Measurements from ENCODE around the gene ETFB.
"Not testable (repeated sequence)": the region's sequence is repeated elsewhere in the genome, so short reads cannot be mapped to it uniquely, and the experiment has no call there.

Gene ETFB

GRCh38 chr19:51365965-51366388 lies at the start of gene ETFB:
Gene ETFB, minus strand, starts transcription at chr19:51366388. Its CDS starts 62 bp downstream, at chr19:51366326.
- DNase-seq = no peak

DNA sequence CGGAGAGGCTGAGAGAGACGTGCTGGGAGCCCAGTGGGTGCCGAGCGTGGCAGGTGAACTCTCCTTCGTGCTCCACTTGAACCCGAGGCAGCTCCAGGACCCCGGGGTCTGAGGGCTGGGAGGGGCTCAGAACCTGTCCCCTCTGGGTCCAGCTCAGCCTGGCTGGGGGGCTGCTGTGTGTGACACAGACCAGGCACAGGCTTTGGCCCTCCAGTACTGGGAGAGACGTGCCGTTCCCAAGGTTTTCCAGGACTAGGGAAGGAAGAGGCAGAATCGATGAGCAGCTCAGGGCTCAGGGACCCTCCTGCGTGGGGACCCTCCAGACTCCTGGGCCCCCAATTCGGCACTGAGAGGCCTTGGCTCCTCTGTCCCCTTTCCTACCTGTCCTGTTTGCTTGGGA lies 49.0 kb upstream of the ETFB start:
- no peak for DNase-seq

GRCh38 chr19:51410950-51411748 lies 45.0 kb upstream of the ETFB start:
- DNase-seq = no peak

- DNase-seq = peak; percentile 64
Observed at GRCh38 chr19:51407511-51408131, 41.4 kb upstream of the ETFB start.

- DNase-seq = no peak
Observed at GRCh38 chr19:51402117-51402516, 35.9 kb upstream of the ETFB start.

GRCh38 chr19:51399936-51400335 lies 33.7 kb upstream of the ETFB start:
- DNase-seq = not testable (repeated sequence)

GRCh38 chr19:51399231-51399630 lies 33.0 kb upstream of the ETFB start:
- no peak for DNase-seq

GRCh38 chr19:51398096-51398704 lies 32.0 kb upstream of the ETFB start:
- DNase-seq = peak; percentile 37

DNA sequence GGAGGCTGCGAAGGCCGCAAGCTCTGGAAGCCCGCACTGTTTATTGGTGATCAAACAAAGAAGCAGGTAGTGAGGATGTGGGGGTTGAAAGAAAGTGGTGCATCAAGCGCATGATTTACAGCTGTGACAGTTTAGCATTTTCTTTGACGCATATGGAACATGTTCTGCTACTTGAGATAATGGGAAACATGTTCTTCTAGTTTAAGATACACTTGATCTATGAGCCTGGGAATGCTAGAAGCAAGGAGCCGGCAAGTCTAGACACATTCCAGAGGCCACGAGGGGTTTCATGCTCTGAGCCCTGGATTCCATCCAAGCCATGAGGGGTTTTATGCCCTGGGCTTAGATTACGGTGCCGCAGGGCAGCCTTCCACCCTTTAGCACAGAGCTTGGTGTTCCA lies 31.3 kb upstream of the ETFB start:
- peak; percentile 24 for DNase-seq

DNA sequence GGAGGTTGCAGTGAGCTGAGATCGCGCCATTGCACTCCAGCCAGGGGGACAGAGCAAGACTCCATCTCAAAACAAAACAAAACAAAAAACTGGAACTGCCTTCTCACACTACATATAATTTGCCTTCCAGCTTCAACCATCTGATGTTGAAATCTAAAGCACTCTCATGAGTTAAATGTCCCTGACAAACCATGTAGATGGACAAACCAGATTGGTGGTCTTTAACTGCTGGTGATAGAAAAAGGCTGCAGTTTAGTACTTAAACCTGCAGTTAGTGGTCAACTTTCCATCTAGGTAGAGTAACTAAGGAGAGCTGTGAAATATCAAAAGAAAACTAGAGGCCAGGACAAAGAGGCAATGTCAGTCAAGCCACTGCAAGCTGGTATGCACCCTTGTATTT lies 30.0 kb upstream of the ETFB start:
- no peak for DNase-seq

- DNase-seq = peak; percentile 98
Observed at GRCh38 chr19:51394050-51394836, 28.1 kb upstream of the ETFB start.

DNA sequence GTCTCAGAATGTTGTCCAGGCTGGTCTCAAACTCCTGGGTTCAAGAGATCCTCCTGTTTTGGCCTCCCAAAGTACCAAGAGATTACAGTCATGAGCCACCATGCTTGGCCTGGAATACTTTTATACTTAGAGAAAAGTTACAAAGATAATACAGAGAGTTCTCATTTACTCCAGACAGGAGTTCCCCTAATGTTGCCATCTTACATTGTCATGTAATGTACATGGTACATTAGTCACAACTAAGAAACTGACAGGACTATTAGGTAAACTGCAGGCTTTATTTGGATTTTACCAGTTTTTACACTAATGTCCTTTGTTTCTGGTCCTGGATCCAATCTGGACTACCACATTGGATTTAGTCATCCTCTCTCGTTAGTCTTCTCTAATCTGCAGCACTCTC lies 26.5 kb upstream of the ETFB start:
- DNase-seq = no peak

DNA sequence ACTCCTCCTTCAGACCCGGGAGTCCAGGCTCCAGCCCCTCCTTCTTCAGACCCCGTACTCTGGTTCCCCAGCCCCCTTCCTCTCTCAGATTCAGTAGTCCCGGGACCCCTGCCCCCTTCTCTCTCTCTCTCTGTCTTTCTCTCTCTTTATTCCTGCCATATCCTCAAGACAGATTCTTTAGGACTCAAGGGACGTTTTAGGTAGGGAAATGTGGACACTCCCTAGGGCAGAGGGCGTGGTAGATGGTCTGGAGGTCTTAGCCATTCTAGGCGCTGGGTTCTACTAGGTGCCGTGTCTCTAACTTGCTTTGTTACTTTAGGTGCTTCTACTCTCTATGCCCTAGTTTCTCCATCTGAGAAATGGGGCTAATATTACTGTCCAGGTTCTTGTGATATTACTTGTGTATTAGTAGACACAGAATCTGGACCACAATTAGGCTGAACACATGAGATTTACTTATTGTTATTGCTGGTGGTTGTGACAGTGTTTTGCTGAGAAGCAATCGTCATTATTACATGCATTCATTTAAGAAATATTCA lies 25.0 kb upstream of the ETFB start:
- DNase-seq = no peak

DNA sequence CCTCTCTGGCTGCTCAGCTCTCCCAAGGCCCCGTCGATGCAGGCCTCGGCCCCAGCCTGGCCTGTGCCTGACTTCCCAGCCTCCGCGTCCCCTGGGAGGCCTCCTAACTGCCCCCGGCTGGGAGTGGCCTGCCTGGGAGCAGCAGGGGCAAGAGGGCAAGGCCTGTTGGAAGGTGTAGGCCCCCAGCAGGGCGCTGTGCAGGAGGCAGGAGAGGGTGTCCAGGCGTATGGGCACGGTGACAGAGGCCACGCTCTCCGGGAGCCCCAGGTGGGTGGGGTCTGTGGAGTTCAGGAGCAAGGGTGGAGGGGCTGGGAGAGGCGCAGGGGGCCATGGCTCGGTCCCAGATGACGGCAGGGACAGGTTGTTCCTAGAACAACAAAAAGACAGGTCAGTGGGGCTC lies 23.0 kb upstream of the ETFB start:
- DNase-seq = no peak

GRCh38 chr19:51387924-51388389 lies 21.8 kb upstream of the ETFB start, which contains the start of gene LIM2:
Gene LIM2, minus strand, starts transcription at chr19:51387974. Its CDS starts 531 bp downstream, at chr19:51387443.
- DNase-seq = no peak

DNA sequence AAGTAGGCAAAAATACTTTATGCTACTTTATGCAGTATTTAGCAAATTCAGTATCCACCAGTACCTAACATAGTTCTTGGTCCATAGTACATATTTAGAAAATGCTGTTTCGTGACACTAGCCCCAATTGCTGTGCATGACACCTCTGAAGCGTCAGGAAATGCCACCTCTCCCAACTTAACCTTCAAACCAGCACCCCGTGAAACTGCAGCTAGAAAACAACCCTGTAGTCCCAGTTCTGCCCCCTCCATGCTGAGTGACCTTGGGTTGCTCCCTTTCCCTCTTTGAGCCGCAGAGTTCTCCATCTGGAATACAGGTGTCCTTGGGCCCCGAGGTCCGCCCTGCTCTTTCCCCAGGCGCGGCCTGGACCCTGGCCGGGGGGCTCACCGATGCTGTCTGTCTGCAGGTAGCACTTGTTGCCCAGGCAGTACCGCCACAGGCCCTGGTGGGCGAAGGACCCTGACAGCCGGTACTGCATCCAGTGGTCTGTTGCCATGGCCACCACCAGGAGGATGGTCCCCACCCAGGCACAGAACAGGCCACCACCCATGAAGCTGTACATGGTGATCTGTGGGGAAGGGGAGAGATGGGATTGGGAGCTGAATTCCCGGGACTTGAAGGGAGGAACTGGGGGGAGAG lies 20.8 kb upstream of the ETFB start:
- no peak for DNase-seq

DNA sequence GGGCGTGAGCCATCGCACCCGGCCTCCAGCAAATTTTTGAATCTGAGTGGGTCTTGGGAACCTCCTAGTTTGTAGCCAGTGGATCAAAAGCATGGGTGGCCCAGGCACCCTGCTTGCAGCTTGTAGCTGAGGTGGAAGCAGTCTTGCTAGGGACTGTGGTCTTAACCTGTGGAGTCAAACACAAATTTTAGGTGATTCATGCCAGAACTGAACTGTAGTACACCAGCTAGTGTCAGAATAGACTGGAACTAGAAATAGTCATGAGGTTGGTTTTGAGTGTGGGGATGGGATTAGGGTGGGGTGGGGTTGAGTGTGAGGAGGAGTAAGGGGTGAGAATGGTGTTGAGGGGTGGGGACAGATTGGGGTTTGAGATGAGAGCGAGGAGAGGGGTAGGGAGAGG lies 15.8 kb upstream of the ETFB start:
- DNase-seq = no peak

DNA sequence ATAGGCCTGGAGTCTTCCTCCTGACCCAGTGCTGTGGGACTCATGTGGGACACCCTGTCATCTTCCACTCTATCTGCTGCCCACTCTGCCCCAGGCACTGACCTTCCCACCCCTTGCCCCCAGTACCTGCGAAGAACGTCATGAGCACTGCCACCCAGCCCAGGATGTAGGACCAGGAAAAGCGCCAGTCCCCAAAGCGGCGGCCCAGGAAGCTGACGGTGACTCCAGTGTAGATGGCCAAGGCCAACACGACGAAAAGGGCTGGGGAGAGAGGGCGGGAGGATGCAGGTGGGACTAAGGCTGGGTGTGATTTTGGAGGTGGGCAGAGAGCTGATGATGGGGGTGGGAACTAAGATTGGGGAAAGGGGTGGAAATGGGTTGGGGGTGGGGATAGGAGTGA lies 14.2 kb upstream of the ETFB start:
- DNase-seq = no peak

GRCh38 chr19:51377422-51377821 lies 11.2 kb upstream of the ETFB start:
- DNase-seq = no peak

DNA sequence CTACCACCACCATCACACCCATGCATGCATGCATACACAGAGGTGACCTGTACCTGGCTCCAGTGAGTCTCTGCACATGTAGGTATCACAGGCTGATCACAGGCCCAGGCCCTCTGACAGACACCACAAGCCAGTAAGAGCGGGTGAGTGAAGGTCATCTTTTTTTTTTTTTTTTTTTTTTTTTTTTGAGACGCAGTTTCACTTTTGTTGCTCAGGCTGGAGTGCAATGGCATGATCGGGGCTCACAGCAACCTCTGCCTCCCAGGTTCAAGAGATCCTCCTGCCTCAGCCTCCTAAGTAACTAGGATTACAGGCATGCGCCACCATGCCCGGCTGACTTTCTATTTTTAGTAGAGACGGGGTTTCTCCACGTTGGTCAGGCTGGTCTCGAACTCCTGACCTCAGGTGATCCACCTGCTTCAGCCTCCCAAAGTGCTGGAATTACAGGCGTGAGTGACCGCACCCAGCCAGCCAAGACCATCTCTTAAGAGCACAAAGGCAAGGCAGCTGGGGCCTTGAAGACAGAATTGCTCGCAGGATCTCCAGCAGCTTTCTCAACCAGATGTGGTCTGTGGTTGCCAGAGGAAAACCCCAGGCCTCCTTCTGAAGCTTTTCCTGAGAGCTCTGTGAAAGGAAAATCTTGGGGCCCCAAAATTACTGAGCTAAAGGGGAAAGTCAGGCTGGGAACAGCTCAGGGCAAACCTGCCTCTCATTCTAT lies 9.5 kb upstream of the ETFB start:
- no peak for DNase-seq
